GM12801 (cell line): ENCODE measurements around the gene CLEC16A.

Experiments used
- CTCF ChIP-seq: IDR thresholded peaks from one replicate; pipeline ENCODE4 v1.5.1; 2011; ENCODE audit warnings: control low read depth; ENCODE audit not compliant: insufficient read length; ENCODE audit errors: extremely low read depth

Gene CLEC16A

GRCh38 chr16:11088074-11088730, 143.8 kb downstream of the CLEC16A start:
- no peak for TF ChIP-seq CTCF

GRCh38 chr16:11088831-11089230, 144.5 kb downstream of the CLEC16A start:
- no peak for TF ChIP-seq CTCF

- TF ChIP-seq CTCF: no peak
These were observed 145.2 kb downstream of the CLEC16A start for GRCh38 chr16:11089504-11090124.

GRCh38 chr16:11090232-11090631, 145.9 kb downstream of the CLEC16A start:
- no peak for TF ChIP-seq CTCF

GRCh38 chr16:11091021-11091785, 146.8 kb downstream of the CLEC16A start:
- TF ChIP-seq CTCF: no peak

- no peak for TF ChIP-seq CTCF
These were observed 148.6 kb downstream of the CLEC16A start for GRCh38 chr16:11092788-11093571.

- no peak for TF ChIP-seq CTCF
These were observed 149.3 kb downstream of the CLEC16A start for GRCh38 chr16:11093572-11094074.
